ENCODE results near the gene SELENOO. TPM values are rescaled to one million over a fixed set of nuclear protein-coding genes. Genes with fewer than 3 reads are reported as not detected.

SELENOO gene
- total RNA-seq, 2 experiments from 2014 or later: 34.0 to 44.2 TPM

GRCh38 chr22:50171965-50172421 lies 28.8 kb upstream of the SELENOO start:
- H4K20me1 ChIP-seq (ENCODE audit: insufficient read depth, low read length): no peaks in the 10 kb centered on the region
- H3K27ac ChIP-seq (ENCODE audit: low read depth, low read length, poor library complexity, severe bottlenecking): no peak overlapping the region
- H2AFZ ChIP-seq (ENCODE audit: low read length): no peak overlapping the region
- no peaks in the 10 kb centered on the region for H3K9me2 ChIP-seq (ENCODE audit: insufficient read depth, low read length)
- DNase-seq (ENCODE audit: low spot score): no peak
- CTCF ChIA-PET (ENCODE audit: unreplicated experiment): no interaction called here
- peaks cover 14% of the 10 kb centered on the region for H3K4me1 ChIP-seq (ENCODE audit: insufficient read depth, low read length, poor library complexity, severe bottlenecking)
- BruUV-seq (replicated peaks): no TSS peak
- H3K36me3 ChIP-seq (ENCODE audit: insufficient read depth, low read length): no peaks in the 10 kb centered on the region
- H3K79me2 ChIP-seq (ENCODE audit: insufficient read depth, low read depth, low read length): no peaks in the 10 kb centered on the region
- H3K9me3 ChIP-seq (ENCODE audit: low read length): no peaks in the 10 kb centered on the region
- intact Hi-C loops (cut with micrococcal nuclease; ENCODE audit: unreplicated experiment): no loop called here
- H3K4me2 ChIP-seq (ENCODE audit: low read length): no peak overlapping the region
- H3K4me3 ChIP-seq (ENCODE audit: low read depth, low read length, poor library complexity, severe bottlenecking): no peak overlapping the region
- POLR2A ChIA-PET: no interaction called here
- TF ChIP-seq CTCF (conservative IDR thresholded peaks at IDR 0.05; ENCODE audit: low read length) (no peak), EZH2phosphoT487 (IDR thresholded peaks at IDR 0.05; ENCODE audit: borderline replicate concordance, low read depth, low read length) (no peak)

- POLR2A ChIA-PET: no interaction called here
- no TSS peak for BruUV-seq (replicated peaks)
- Histone ChIP-seq H3K4me2 (ENCODE audit: low read length) (peak overlapping the region; percentile 58), H3K4me1 (ENCODE audit: insufficient read depth, low read length, poor library complexity, severe bottlenecking) (peaks cover 14% of the 10 kb centered on the region), H3K36me3 (ENCODE audit: insufficient read depth, low read length) (no peaks in the 10 kb centered on the region), H2AFZ (ENCODE audit: low read length) (no peak overlapping the region), H3K9me3 (ENCODE audit: low read length) (no peaks in the 10 kb centered on the region), H3K79me2 (ENCODE audit: insufficient read depth, low read depth, low read length) (no peaks in the 10 kb centered on the region), H4K20me1 (ENCODE audit: insufficient read depth, low read length) (no peaks in the 10 kb centered on the region), H3K27ac (ENCODE audit: low read depth, low read length, poor library complexity, severe bottlenecking) (peak overlapping the region; percentile 21), H3K4me3 (ENCODE audit: low read depth, low read length, poor library complexity, severe bottlenecking) (no peak overlapping the region), H3K9me2 (ENCODE audit: insufficient read depth, low read length) (no peaks in the 10 kb centered on the region)
- TF ChIP-seq EZH2phosphoT487 (IDR thresholded peaks at IDR 0.05; ENCODE audit: borderline replicate concordance, low read depth, low read length) (no peak), CTCF (conservative IDR thresholded peaks at IDR 0.05; ENCODE audit: low read length) (no peak)
- CTCF ChIA-PET (ENCODE audit: unreplicated experiment): interaction anchor here (0.6 kb wide), 1 partner anchor 57 kb away, joined by 3 read pairs; no protein-coding TSS in a partner anchor
- intact Hi-C loops (cut with micrococcal nuclease; ENCODE audit: unreplicated experiment): no loop called here
- peak; percentile 66 for DNase-seq (ENCODE audit: low spot score)
These were observed 27.4 kb upstream of the SELENOO start for GRCh38 chr22:50173311-50173982.

- Histone ChIP-seq H2AFZ (ENCODE audit: low read length) (no peak overlapping the region), H3K9me3 (ENCODE audit: low read length) (no peaks in the 10 kb centered on the region), H3K4me2 (ENCODE audit: low read length) (peak overlapping the region; percentile 58; the same call in 1 of the 2 replicates), H3K36me3 (ENCODE audit: insufficient read depth, low read length) (no peaks in the 10 kb centered on the region), H3K9me2 (ENCODE audit: insufficient read depth, low read length) (no peaks in the 10 kb centered on the region), H4K20me1 (ENCODE audit: insufficient read depth, low read length) (no peaks in the 10 kb centered on the region), H3K4me3 (ENCODE audit: low read depth, low read length, poor library complexity, severe bottlenecking) (no peak overlapping the region), H3K79me2 (ENCODE audit: insufficient read depth, low read depth, low read length) (no peaks in the 10 kb centered on the region), H3K4me1 (ENCODE audit: insufficient read depth, low read length, poor library complexity, severe bottlenecking) (peaks cover 14% of the 10 kb centered on the region), H3K27ac (ENCODE audit: low read depth, low read length, poor library complexity, severe bottlenecking) (peak overlapping the region; percentile 21)
- no peak for TF ChIP-seq CTCF (conservative IDR thresholded peaks at IDR 0.05; ENCODE audit: low read length)
- no peak for TF ChIP-seq EZH2phosphoT487 (IDR thresholded peaks at IDR 0.05; ENCODE audit: borderline replicate concordance, low read depth, low read length)
- no TSS peak for BruUV-seq (replicated peaks)
- intact Hi-C loops (cut with micrococcal nuclease; ENCODE audit: unreplicated experiment): no loop called here
- CTCF ChIA-PET (ENCODE audit: unreplicated experiment): interaction anchor here (0.6 kb wide), 1 partner anchor 57 kb away, joined by 3 read pairs; no protein-coding TSS in a partner anchor
- POLR2A ChIA-PET: interaction anchor here (1.3 kb wide), 1 partner anchor 17 kb away, joined by 7 read pairs; no protein-coding TSS in a partner anchor
- DNase-seq (ENCODE audit: low spot score): no peak
These were observed 26.8 kb upstream of the SELENOO start for GRCh38 chr22:50173983-50174355.

Data from OCI-LY7 (cell line).